HepG2 (cell line): Measurements from ENCODE around the gene TSTD1.

Source experiments
- ATF3 ChIP-seq: sonication (generic); formaldehyde crosslinking; IDR thresholded peaks from 2 replicates; pipeline ENCODE4 v1.4.0; 2020; ENCODE audit warnings: missing genetic modification reagents
- CBX1 ChIP-seq: IDR thresholded peaks from one replicate; pipeline ENCODE4 v1.6.1; 2016; ENCODE audit warnings: antibody characterized with exemption, low read depth
- CREB1 ChIP-seq, 2 experiments: fragments of 450-650 bp in 1 of 2; IDR thresholded peaks; 2 replicates each; pipeline ENCODE4 v1.6.1; 2016 to 2017; ENCODE audit warnings: control low read depth in 1 of 2, mild to moderate bottlenecking in 1 of 2, missing compliant biosample characterization in 1 of 2, missing genetic modification characterization in 1 of 2
- EP300 ChIP-seq, 3 experiments: sonication (generic) in 1 of 3; formaldehyde crosslinking in 1 of 3; IDR thresholded peaks; 2 replicates each; pipeline versions ENCODE4 v1.5.1 to v1.6.1; 2011 to 2020; ENCODE audit warnings: low read depth in 2 of 3, low read length in 2 of 3, borderline replicate concordance in 1 of 3, improper control_type of control experiment in 1 of 3, mild to moderate bottlenecking in 1 of 3, missing genetic modification reagents in 1 of 3, moderate library complexity in 1 of 3
- MNT ChIP-seq: fragments of 450-650 bp; IDR thresholded peaks from 2 replicates; pipeline ENCODE4 v1.6.1; 2016
- SMYD3 ChIP-seq: sonication (generic); formaldehyde crosslinking; IDR thresholded peaks from 2 replicates; pipeline ENCODE4 v1.8.1; 2023; ENCODE audit warnings: mild to moderate bottlenecking, missing genetic modification reagents
- TAF1 ChIP-seq: sonication (generic); formaldehyde crosslinking; IDR thresholded peaks from 2 replicates; pipeline ENCODE4 v1.4.0; 2020; ENCODE audit warnings: missing genetic modification reagents
- TF ChIP-seq, protein P1 (sequence below): fragments of 450-650 bp; IDR thresholded peaks from 2 replicates; pipeline ENCODE4 v1.6.1; 2017
- TF ChIP-seq, protein P2 (sequence below): IDR thresholded peaks from 2 replicates; pipeline ENCODE4 v1.6.1; 2016

- TF ChIP-seq ATF3: no peak
- no peak for TF ChIP-seq MNT
- no peak for TF ChIP-seq CREB1 (IDR thresholded peaks at IDR 0.05)
- TF ChIP-seq CREB1 (CRISPR knock-in tag; IDR thresholded peaks at IDR 0.05): no peak
- TF ChIP-seq SMYD3 (CRISPR knock-in tag): no peak
- no peak for TF ChIP-seq TAF1 (CRISPR knock-in tag)
- TF ChIP-seq, protein P1, sequence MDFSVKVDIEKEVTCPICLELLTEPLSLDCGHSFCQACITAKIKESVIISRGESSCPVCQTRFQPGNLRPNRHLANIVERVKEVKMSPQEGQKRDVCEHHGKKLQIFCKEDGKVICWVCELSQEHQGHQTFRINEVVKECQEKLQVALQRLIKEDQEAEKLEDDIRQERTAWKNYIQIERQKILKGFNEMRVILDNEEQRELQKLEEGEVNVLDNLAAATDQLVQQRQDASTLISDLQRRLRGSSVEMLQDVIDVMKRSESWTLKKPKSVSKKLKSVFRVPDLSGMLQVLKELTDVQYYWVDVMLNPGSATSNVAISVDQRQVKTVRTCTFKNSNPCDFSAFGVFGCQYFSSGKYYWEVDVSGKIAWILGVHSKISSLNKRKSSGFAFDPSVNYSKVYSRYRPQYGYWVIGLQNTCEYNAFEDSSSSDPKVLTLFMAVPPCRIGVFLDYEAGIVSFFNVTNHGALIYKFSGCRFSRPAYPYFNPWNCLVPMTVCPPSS: no peak
- no peak for TF ChIP-seq EP300 (IDR thresholded peaks at IDR 0.05; ENCODE audit: low read depth in 2 of 2, low read length in 2 of 2)
- TF ChIP-seq EP300 (CRISPR knock-in tag; IDR thresholded peaks at IDR 0.05; ENCODE audit: borderline replicate concordance): no peak
- no peak for TF ChIP-seq CBX1
- TF ChIP-seq, protein P2, sequence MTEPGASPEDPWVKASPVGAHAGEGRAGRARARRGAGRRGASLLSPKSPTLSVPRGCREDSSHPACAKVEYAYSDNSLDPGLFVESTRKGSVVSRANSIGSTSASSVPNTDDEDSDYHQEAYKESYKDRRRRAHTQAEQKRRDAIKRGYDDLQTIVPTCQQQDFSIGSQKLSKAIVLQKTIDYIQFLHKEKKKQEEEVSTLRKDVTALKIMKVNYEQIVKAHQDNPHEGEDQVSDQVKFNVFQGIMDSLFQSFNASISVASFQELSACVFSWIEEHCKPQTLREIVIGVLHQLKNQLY (CRISPR knock-in tag): no peak
These were observed 20.8 kb downstream of the TSTD1 start for GRCh38 chr1:161017756-161018630.
